HEK293 (cell line): ENCODE results near the gene GSPT1.
A peak's percentile ranks its signal among the peaks of the same experiment; 100 is the strongest.

Experiments
- CTCF ChIA-PET: fragments of 350-600 bp; formaldehyde crosslinking; extraction: SDS; loops from one replicate; lab custom pipeline; 2021; ENCODE audit warnings: antibody characterized with exemption; lab: Yijun Ruan, JAX
- POLR2A ChIA-PET: fragments of 300-600 bp; formaldehyde crosslinking; extraction: SDS; loops from one replicate; lab custom pipeline; 2020; ENCODE audit warnings: antibody characterized with exemption, inconsistent platforms; lab: Yijun Ruan, JAX
- H3K27ac ChIP-seq: fragments of 200-500 bp; sonication (Bioruptor generic); 2 replicates; pipeline ENCODE4 v1.5.1; 2014; ENCODE audit warnings: low read depth, low read length, control low read depth, inconsistent platforms; ENCODE audit errors: extremely low read depth
- H3K36me3 ChIP-seq, 2 experiments: fragments of 200-500 bp in 1 of 2; sonication (Bioruptor generic) in 1 of 2; 1 replicate in 1 of 2; 2 replicates in 1 of 2; pipeline ENCODE4 v1.5.1; 2014 to 2017; ENCODE audit warnings: inconsistent platforms in 2 of 2, low read length in 2 of 2; ENCODE audit not compliant: control insufficient read depth in 2 of 2, insufficient read depth in 1 of 2
- H3K4me1 ChIP-seq: fragments of 200-500 bp; sonication (Bioruptor generic); 2 replicates; pipeline ENCODE4 v1.5.1; 2014; ENCODE audit warnings: mild to moderate bottlenecking, low read length, inconsistent platforms; ENCODE audit not compliant: control insufficient read depth, insufficient read depth
- H3K4me3 ChIP-seq: 2 replicates; pipeline ENCODE4 v1.5.1; 2011; ENCODE audit warnings: low read depth, mild to moderate bottlenecking, control low read depth, low read length, moderate library complexity
- H3K9me3 ChIP-seq: fragments of 200-500 bp; sonication (Bioruptor generic); 2 replicates; pipeline ENCODE4 v1.5.1; 2014; ENCODE audit warnings: low read depth, low read length, inconsistent platforms; ENCODE audit not compliant: control insufficient read depth, insufficient read depth
- ATF2 ChIP-seq: fragments of 450-650 bp; formaldehyde crosslinking; IDR thresholded peaks from 2 replicates; pipeline ENCODE4 v1.5.1; 2016; ENCODE audit warnings: missing biosample characterization, missing genetic modification characterization, low read depth
- HOXD13 ChIP-seq: sonication (generic); formaldehyde crosslinking; IDR thresholded peaks from 2 replicates; pipeline ENCODE4 v1.8.0; 2022; ENCODE audit warnings: missing genetic modification reagents, borderline replicate concordance
- MEIS1 ChIP-seq: sonication (generic); formaldehyde crosslinking; IDR thresholded peaks from 2 replicates; pipeline ENCODE4 v1.8.1; 2022; ENCODE audit warnings: missing genetic modification reagents, mild to moderate bottlenecking, borderline replicate concordance
- MZF1 ChIP-seq: fragments of 450-650 bp; formaldehyde crosslinking; IDR thresholded peaks from 2 replicates; pipeline ENCODE4 v1.5.1; 2017; ENCODE audit warnings: missing biosample characterization, missing genetic modification characterization, borderline replicate concordance
- PBX3 ChIP-seq: sonication (generic); formaldehyde crosslinking; IDR thresholded peaks from 2 replicates; pipeline ENCODE4 v1.8.1; 2022; ENCODE audit warnings: mild to moderate bottlenecking, moderate library complexity, missing genetic modification reagents
- PRDM1 ChIP-seq: fragments of 450-650 bp; formaldehyde crosslinking; IDR thresholded peaks from 2 replicates; pipeline ENCODE4; 2016; ENCODE audit warnings: missing biosample characterization, missing genetic modification characterization
- PRDM10 ChIP-seq: fragments of 450-650 bp; formaldehyde crosslinking; IDR thresholded peaks from 2 replicates; pipeline ENCODE4 v1.5.1; 2016; ENCODE audit warnings: missing biosample characterization, missing genetic modification characterization
- RBAK ChIP-seq: fragments of 450-650 bp; formaldehyde crosslinking; IDR thresholded peaks from 2 replicates; pipeline ENCODE4 v1.5.1; 2016; ENCODE audit warnings: missing biosample characterization, missing genetic modification characterization
- ZFP37 ChIP-seq: fragments of 450-650 bp; formaldehyde crosslinking; IDR thresholded peaks from 2 replicates; pipeline ENCODE4 v1.5.1; 2016; ENCODE audit warnings: missing biosample characterization, missing genetic modification characterization
- ZNF16 ChIP-seq: fragments of 450-650 bp; formaldehyde crosslinking; IDR thresholded peaks from 2 replicates; pipeline ENCODE4 v1.5.1; 2016; ENCODE audit warnings: low read depth, missing biosample characterization, missing genetic modification characterization
- ZNF335 ChIP-seq: fragments of 450-650 bp; formaldehyde crosslinking; conservative IDR thresholded peaks from 2 replicates; pipeline ENCODE4 v1.5.1; 2016; ENCODE audit warnings: missing biosample characterization, missing genetic modification characterization
- ZNF394 ChIP-seq: fragments of 450-650 bp; formaldehyde crosslinking; IDR thresholded peaks from 2 replicates; pipeline ENCODE4 v1.5.1; 2016; ENCODE audit warnings: missing biosample characterization, missing genetic modification characterization, mild to moderate bottlenecking, moderate library complexity, borderline replicate concordance
- ZNF416 ChIP-seq: fragments of 450-650 bp; formaldehyde crosslinking; IDR thresholded peaks from 2 replicates; pipeline ENCODE4 v1.5.1; 2016; ENCODE audit warnings: missing biosample characterization, missing genetic modification characterization
- ZNF426 ChIP-seq: fragments of 450-650 bp; formaldehyde crosslinking; IDR thresholded peaks from 2 replicates; pipeline ENCODE4 v1.5.1; 2017; ENCODE audit warnings: missing biosample characterization, missing genetic modification characterization, mild to moderate bottlenecking, inconsistent platforms, moderate library complexity
- ZNF449 ChIP-seq: fragments of 450-650 bp; formaldehyde crosslinking; IDR thresholded peaks from 2 replicates; pipeline ENCODE4 v1.5.1; 2017; ENCODE audit warnings: missing biosample characterization, mild to moderate bottlenecking, missing genetic modification characterization, moderate library complexity
- ZNF600 ChIP-seq: fragments of 450-650 bp; formaldehyde crosslinking; IDR thresholded peaks from 2 replicates; pipeline ENCODE4 v1.5.1; 2016; ENCODE audit warnings: missing biosample characterization, missing genetic modification characterization
- ZNF677 ChIP-seq: fragments of 450-650 bp; IDR thresholded peaks from 2 replicates; pipeline ENCODE4 v1.5.0; 2018; ENCODE audit warnings: missing biosample characterization, mild to moderate bottlenecking, missing genetic modification characterization, moderate library complexity
- ZNF707 ChIP-seq: fragments of 450-650 bp; formaldehyde crosslinking; IDR thresholded peaks from 2 replicates; pipeline ENCODE4 v1.5.1; 2016; ENCODE audit warnings: missing biosample characterization, missing genetic modification characterization
- ZNF791 ChIP-seq: fragments of 450-650 bp; formaldehyde crosslinking; IDR thresholded peaks from 2 replicates; pipeline ENCODE4 v1.5.1; 2016; ENCODE audit warnings: missing biosample characterization, missing genetic modification characterization
- ZXDB ChIP-seq: fragments of 450-650 bp; formaldehyde crosslinking; IDR thresholded peaks from 2 replicates; pipeline ENCODE4 v1.5.1; 2016; ENCODE audit warnings: missing biosample characterization, missing genetic modification characterization
- TF ChIP-seq, protein P1 (sequence below): fragments of 450-650 bp; formaldehyde crosslinking; conservative IDR thresholded peaks from 2 replicates; pipeline ENCODE4 v1.5.1; 2016; ENCODE audit warnings: low read depth, missing biosample characterization, missing genetic modification characterization
- TF ChIP-seq, protein P2 (sequence below): fragments of 450-650 bp; formaldehyde crosslinking; IDR thresholded peaks from 2 replicates; pipeline ENCODE4 v1.5.1; 2017; ENCODE audit warnings: missing biosample characterization, missing genetic modification characterization
- TF ChIP-seq, protein P3 (sequence below): fragments of 450-650 bp; formaldehyde crosslinking; IDR thresholded peaks from 2 replicates; pipeline ENCODE4 v1.5.1; 2016; ENCODE audit warnings: missing biosample characterization, missing genetic modification characterization

GSPT1 gene

DNA sequence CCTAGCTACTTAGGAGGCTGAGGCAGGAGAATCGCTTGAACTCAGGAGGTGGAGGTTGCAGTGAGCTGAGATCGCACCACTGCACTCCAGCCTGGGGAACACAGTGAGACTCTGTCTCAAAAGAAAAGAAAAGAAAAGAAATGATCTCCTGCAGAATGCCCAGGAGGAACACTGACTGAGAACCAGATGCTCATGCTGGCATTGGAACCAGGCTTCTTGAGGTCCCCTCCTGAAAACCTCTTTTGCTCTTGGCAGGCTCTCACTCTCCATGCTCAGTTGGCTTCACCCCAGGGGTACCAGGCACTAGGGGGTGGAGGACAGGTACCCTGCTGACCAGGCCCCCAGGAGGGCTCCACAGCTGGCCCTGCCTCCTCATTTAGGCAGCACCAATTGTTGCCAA is 40.8 kb upstream of the GSPT1 start (continued):
- TF ChIP-seq, protein P1, sequence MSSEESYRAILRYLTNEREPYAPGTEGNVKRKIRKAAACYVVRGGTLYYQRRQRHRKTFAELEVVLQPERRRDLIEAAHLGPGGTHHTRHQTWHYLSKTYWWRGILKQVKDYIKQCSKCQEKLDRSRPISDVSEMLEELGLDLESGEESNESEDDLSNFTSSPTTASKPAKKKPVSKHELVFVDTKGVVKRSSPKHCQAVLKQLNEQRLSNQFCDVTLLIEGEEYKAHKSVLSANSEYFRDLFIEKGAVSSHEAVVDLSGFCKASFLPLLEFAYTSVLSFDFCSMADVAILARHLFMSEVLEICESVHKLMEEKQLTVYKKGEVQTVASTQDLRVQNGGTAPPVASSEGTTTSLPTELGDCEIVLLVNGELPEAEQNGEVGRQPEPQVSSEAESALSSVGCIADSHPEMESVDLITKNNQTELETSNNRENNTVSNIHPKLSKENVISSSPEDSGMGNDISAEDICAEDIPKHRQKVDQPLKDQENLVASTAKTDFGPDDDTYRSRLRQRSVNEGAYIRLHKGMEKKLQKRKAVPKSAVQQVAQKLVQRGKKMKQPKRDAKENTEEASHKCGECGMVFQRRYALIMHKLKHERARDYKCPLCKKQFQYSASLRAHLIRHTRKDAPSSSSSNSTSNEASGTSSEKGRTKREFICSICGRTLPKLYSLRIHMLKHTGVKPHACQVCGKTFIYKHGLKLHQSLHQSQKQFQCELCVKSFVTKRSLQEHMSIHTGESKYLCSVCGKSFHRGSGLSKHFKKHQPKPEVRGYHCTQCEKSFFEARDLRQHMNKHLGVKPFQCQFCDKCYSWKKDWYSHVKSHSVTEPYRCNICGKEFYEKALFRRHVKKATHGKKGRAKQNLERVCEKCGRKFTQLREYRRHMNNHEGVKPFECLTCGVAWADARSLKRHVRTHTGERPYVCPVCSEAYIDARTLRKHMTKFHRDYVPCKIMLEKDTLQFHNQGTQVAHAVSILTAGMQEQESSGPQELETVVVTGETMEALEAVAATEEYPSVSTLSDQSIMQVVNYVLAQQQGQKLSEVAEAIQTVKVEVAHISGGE (tag by site-specific recombination), result no peak
- no peak for TF ChIP-seq ZFP37 (tag by site-specific recombination)
- no peak for TF ChIP-seq MZF1
- no peak for TF ChIP-seq ZNF16 (tag by site-specific recombination)
- TF ChIP-seq, protein P2, sequence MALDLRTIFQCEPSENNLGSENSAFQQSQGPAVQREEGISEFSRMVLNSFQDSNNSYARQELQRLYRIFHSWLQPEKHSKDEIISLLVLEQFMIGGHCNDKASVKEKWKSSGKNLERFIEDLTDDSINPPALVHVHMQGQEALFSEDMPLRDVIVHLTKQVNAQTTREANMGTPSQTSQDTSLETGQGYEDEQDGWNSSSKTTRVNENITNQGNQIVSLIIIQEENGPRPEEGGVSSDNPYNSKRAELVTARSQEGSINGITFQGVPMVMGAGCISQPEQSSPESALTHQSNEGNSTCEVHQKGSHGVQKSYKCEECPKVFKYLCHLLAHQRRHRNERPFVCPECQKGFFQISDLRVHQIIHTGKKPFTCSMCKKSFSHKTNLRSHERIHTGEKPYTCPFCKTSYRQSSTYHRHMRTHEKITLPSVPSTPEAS (tag by site-specific recombination), result no peak
- no peak for TF ChIP-seq ZNF394 (tag by site-specific recombination)
- no peak for TF ChIP-seq ATF2 (tag by site-specific recombination)
- TF ChIP-seq MEIS1 (CRISPR knock-in tag), result no peak

DNA sequence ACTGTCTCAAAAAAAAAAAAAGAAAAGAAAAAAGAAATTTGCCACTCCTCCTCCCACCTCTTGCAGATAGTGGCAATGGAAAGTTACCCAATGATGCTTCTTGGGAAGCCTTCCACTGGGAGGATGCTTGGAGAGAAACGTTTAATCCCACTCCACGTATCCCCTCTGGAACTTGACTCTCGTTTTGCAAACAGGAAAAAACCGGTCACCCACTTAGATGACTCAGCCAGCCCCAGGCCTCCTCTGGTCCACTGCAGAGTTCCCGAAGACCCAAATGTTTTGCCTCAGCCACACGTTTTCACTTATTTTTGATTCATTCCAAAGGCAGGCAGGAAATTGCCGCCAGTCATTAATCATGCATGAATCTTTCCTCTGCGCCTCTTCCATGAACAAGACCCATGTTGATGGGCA is 40.0 kb upstream of the GSPT1 start:
- Histone ChIP-seq H3K4me3 (no peak overlapping the region), H3K9me3 (no peaks in the 10 kb centered on the region), H3K4me1 (no peaks in the 10 kb centered on the region), H3K27ac (no peak overlapping the region), H3K36me3 (no peaks in the 10 kb centered on the region)
- ChIA-PET CTCF (interaction anchor here (5.2 kb wide), 1 partner anchor 112 kb away, joined by 12 read pairs; no protein-coding TSS in a partner anchor), POLR2A (no interaction called here)
- no peak; the same call in 1 of the 2 replicates for TF ChIP-seq ZNF600 (tag by site-specific recombination)
- no peak for TF ChIP-seq RBAK
- no peak for TF ChIP-seq ZNF416
- TF ChIP-seq, protein P3, sequence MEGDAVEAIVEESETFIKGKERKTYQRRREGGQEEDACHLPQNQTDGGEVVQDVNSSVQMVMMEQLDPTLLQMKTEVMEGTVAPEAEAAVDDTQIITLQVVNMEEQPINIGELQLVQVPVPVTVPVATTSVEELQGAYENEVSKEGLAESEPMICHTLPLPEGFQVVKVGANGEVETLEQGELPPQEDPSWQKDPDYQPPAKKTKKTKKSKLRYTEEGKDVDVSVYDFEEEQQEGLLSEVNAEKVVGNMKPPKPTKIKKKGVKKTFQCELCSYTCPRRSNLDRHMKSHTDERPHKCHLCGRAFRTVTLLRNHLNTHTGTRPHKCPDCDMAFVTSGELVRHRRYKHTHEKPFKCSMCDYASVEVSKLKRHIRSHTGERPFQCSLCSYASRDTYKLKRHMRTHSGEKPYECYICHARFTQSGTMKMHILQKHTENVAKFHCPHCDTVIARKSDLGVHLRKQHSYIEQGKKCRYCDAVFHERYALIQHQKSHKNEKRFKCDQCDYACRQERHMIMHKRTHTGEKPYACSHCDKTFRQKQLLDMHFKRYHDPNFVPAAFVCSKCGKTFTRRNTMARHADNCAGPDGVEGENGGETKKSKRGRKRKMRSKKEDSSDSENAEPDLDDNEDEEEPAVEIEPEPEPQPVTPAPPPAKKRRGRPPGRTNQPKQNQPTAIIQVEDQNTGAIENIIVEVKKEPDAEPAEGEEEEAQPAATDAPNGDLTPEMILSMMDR (tag by site-specific recombination), result no peak
- TF ChIP-seq ZNF335 (tag by site-specific recombination), result peak; percentile 36
- TF ChIP-seq PRDM1 (tag by site-specific recombination), result peak; percentile 60
- peak; percentile 94 for TF ChIP-seq PRDM10 (tag by site-specific recombination)
- no peak for TF ChIP-seq ZNF449 (tag by site-specific recombination)
- TF ChIP-seq PBX3 (CRISPR knock-in tag), result no peak
- no peak for TF ChIP-seq ZNF791 (tag by site-specific recombination)
- TF ChIP-seq ZXDB (tag by site-specific recombination), result no peak
- TF ChIP-seq ZNF707 (tag by site-specific recombination), result no peak
- TF ChIP-seq HOXD13, result no peak
- no peak for TF ChIP-seq ZNF677 (tag by site-specific recombination)
- no peak for TF ChIP-seq ZNF426 (tag by site-specific recombination)
